CD14-positive monocyte (primary cell): Measurements from ENCODE around the gene LSMEM2. TPM values are rescaled to one million over a fixed set of nuclear protein-coding genes. Genes with fewer than 3 reads are reported as not detected.

Experiments used
- DNase-seq, 3 donors: peaks; one replicate each; pipeline ENCODE4 v3.0.0-alpha.2; 2011 to 2022
- H2AFZ ChIP-seq: 2 replicates; pipeline ENCODE4 v1.6.0; 2012; ENCODE audit warnings: mild to moderate bottlenecking, low read depth, low read length, inconsistent platforms; ENCODE audit not compliant: insufficient read depth, poor library complexity, severe bottlenecking
- H3K27ac ChIP-seq, 2 donors: 1 replicate in 1 of 2; 2 replicates in 1 of 2; pipeline ENCODE4 v1.5.1; 2012 to 2013; ENCODE audit warnings: low read length in 2 of 2, control low read depth in 1 of 2, inconsistent platforms in 1 of 2, low read depth in 1 of 2, mild to moderate bottlenecking in 1 of 2
- H3K27me3 ChIP-seq, 2 donors: one replicate each; pipeline versions ENCODE4 v1.6.0 to v1.6.1; 2011 to 2013; ENCODE audit warnings: low read length in 2 of 2; ENCODE audit not compliant: control insufficient read depth in 2 of 2, insufficient read depth in 2 of 2
- H3K36me3 ChIP-seq, 2 donors: replicated peaks in 1 of 2; 1 replicate in 1 of 2; 2 replicates in 1 of 2; pipeline versions ENCODE4 v1.5.1 to v1.6.1; 2012 to 2013; ENCODE audit warnings: low read length in 2 of 2, control low read depth in 1 of 2, inconsistent platforms in 1 of 2, mild to moderate bottlenecking in 1 of 2; ENCODE audit not compliant: insufficient read depth in 2 of 2, control insufficient read depth in 1 of 2
- H3K4me1 ChIP-seq, 2 donors: 1 replicate in 1 of 2; 2 replicates in 1 of 2; pipeline versions ENCODE4 v1.5.1 to v1.6.1; 2012 to 2013; ENCODE audit warnings: low read length in 2 of 2, control low read depth in 1 of 2, inconsistent platforms in 1 of 2, mild to moderate bottlenecking in 1 of 2, moderate library complexity in 1 of 2; ENCODE audit not compliant: insufficient read depth in 2 of 2, control insufficient read depth in 1 of 2
- H3K4me2 ChIP-seq: replicated peaks from 2 replicates; pipeline ENCODE3; 2012; ENCODE audit warnings: low read length, moderate library complexity, mild to moderate bottlenecking; ENCODE audit not compliant: poor library complexity, severe bottlenecking; ENCODE audit errors: extremely low read depth
- H3K4me3 ChIP-seq, 3 experiments: fragments of 200-600 bp in 1 of 3; sonication (generic) in 1 of 3; replicated peaks in 1 of 3; 1 replicate in 2 of 3; 2 replicates in 1 of 3; pipeline ENCODE4 v1.5.1; 2011 to 2013; ENCODE audit warnings: low read length in 3 of 3, mild to moderate bottlenecking in 3 of 3, control low read depth in 2 of 3, low read depth in 2 of 3, inconsistent platforms in 1 of 3, moderate library complexity in 1 of 3
- H3K79me2 ChIP-seq: 2 replicates; pipeline ENCODE4 v1.6.0; 2012; ENCODE audit warnings: mild to moderate bottlenecking, control low read depth, inconsistent platforms, low read length, moderate library complexity; ENCODE audit not compliant: insufficient read depth
- H3K9ac ChIP-seq: 2 replicates; pipeline ENCODE4 v1.6.0; 2017; ENCODE audit warnings: low read length, mild to moderate bottlenecking; ENCODE audit not compliant: insufficient read depth, poor library complexity, severe bottlenecking
- H3K9me3 ChIP-seq, 2 donors: replicated peaks in 1 of 2; 1 replicate in 1 of 2; 2 replicates in 1 of 2; pipeline versions ENCODE4 v1.5.1 to v1.6.1; 2012 to 2013; ENCODE audit warnings: low read length in 2 of 2, control low read depth in 1 of 2; ENCODE audit not compliant: control insufficient read depth in 1 of 2, insufficient read depth in 1 of 2
- H4K20me1 ChIP-seq: 2 replicates; pipeline ENCODE4 v1.6.0; 2012; ENCODE audit warnings: mild to moderate bottlenecking, low read length, control low read depth, moderate library complexity; ENCODE audit not compliant: insufficient read depth
- H3K27ac Mint-ChIP-seq, 7 donors: one replicate each; pipeline ENCODE4 v1.8.0; 2020; ENCODE audit warnings: mild to moderate bottlenecking in 7 of 7, mixed read lengths in 7 of 7, moderate library complexity in 6 of 7, inconsistent platforms in 2 of 7
- H3K27me3 Mint-ChIP-seq, 3 donors: one replicate each; pipeline ENCODE4 v1.8.0; 2021 to 2022; ENCODE audit warnings: low read depth in 3 of 3, mild to moderate bottlenecking in 3 of 3, mixed read lengths in 3 of 3, moderate library complexity in 3 of 3, inconsistent platforms in 1 of 3
- H3K36me3 Mint-ChIP-seq, 2 donors: one replicate each; pipeline ENCODE4 v1.8.0; 2020; ENCODE audit warnings: mixed read lengths in 2 of 2, inconsistent platforms in 1 of 2, mild to moderate bottlenecking in 1 of 2
- H3K4me1 Mint-ChIP-seq: one replicate; pipeline ENCODE4 v1.8.0; 2020; ENCODE audit warnings: mild to moderate bottlenecking, mixed read lengths
- H3K4me3 Mint-ChIP-seq, 2 donors: one replicate each; pipeline ENCODE4 v1.8.0; 2020; ENCODE audit warnings: mild to moderate bottlenecking in 2 of 2, mixed read lengths in 2 of 2, moderate library complexity in 1 of 2
- H3K9me3 Mint-ChIP-seq, 7 donors: one replicate each; pipeline ENCODE4 v1.8.0; 2020 to 2022; ENCODE audit warnings: mixed read lengths in 7 of 7, mild to moderate bottlenecking in 6 of 7, moderate library complexity in 6 of 7, inconsistent platforms in 2 of 7
- WGBS: methylation state at CpG from one replicate; pipeline ENCODE4 v1.1.5; 2013; ENCODE audit warnings: missing lambda C conversion rate; ENCODE audit not compliant: insufficient coverage; 5-methylcytosine and 5-hydroxymethylcytosine counted together
- intact Hi-C, 2 donors: fragments of 100-400 bp; cut with micrococcal nuclease; formaldehyde crosslinking; loops; one replicate each; pipeline versions ENCODE4 v1.15.0 to v1.15.1; 2023
- polyA plus RNA-seq, 3 donors: library from polyadenylated mRNA; depleted of rRNA in 1 of 3; unstranded in 2 of 3; stranded (reverse) in 1 of 3; fragments of 300-500 nt in 2 of 3; fragments of >200 nt in 1 of 3; fragmentation: Illumina TruSeq in 2 of 3; gene quantifications; 1 replicate in 2 of 3; 2 replicates in 1 of 3; pipeline ENCODE4 v1.2.3, GENCODE V29; 2012 to 2021
- TF ChIP-seq, protein P1 (sequence below): fragments of 200-600 bp; IDR thresholded peaks from one replicate; pipeline ENCODE4 v1.8.0; 2022; ENCODE audit warnings: antibody characterized with exemption, mild to moderate bottlenecking

LSMEM2 gene
- polyA plus RNA-seq, 3 donors, result not detected

DNA sequence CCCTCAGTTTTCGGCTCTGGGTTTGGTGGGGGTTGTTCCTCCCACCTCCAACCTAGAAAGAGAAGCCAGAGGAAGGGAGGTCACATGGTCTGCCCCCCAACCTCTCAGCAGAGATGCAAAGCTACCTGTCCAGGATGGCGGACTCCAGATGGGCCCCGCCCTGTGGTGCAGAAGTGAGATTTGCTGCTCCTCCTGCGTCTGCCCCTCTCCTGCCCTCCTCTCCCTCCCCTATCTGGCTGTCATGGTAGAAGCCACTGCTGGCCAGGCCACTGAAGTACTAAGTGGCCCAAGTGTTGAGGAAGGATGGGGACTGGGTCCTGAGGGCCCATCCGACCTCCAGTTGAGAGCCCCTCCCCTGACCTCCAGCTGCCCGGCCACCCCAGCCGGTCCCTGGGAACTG, 12.1 kb upstream of the LSMEM2 start:
- peaks cover 34 to 43% (median 42%) of the 10 kb centered on the region in 3 donors for H3K27me3 Mint-ChIP-seq
- H3K79me2 ChIP-seq, result no peaks in the 10 kb centered on the region
- H3K27ac Mint-ChIP-seq, result no peak overlapping the region
- no peak overlapping the region for H2AFZ ChIP-seq
- H3K4me2 ChIP-seq, result no peak overlapping the region
- H3K36me3 Mint-ChIP-seq, result no peaks in the 10 kb centered on the region
- TF ChIP-seq, protein P1, sequence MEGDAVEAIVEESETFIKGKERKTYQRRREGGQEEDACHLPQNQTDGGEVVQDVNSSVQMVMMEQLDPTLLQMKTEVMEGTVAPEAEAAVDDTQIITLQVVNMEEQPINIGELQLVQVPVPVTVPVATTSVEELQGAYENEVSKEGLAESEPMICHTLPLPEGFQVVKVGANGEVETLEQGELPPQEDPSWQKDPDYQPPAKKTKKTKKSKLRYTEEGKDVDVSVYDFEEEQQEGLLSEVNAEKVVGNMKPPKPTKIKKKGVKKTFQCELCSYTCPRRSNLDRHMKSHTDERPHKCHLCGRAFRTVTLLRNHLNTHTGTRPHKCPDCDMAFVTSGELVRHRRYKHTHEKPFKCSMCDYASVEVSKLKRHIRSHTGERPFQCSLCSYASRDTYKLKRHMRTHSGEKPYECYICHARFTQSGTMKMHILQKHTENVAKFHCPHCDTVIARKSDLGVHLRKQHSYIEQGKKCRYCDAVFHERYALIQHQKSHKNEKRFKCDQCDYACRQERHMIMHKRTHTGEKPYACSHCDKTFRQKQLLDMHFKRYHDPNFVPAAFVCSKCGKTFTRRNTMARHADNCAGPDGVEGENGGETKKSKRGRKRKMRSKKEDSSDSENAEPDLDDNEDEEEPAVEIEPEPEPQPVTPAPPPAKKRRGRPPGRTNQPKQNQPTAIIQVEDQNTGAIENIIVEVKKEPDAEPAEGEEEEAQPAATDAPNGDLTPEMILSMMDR, result no peak
- no peak overlapping the region for H3K27ac ChIP-seq
- H3K4me3 Mint-ChIP-seq, result peak overlapping the region in 1 of 2 donors; percentile 59
- no peaks in the 10 kb centered on the region for H3K9me3 Mint-ChIP-seq
- no peaks in the 10 kb centered on the region for H3K9me3 ChIP-seq
- H4K20me1 ChIP-seq, result peaks cover 14% of the 10 kb centered on the region
- WGBS, result no CpG with 5 or more reads among the region's 7 CpGs
- intact Hi-C loops, result no loop called here
- peaks cover 0 to 22% of the 10 kb centered on the region in 2 donors for H3K27me3 ChIP-seq
- H3K36me3 ChIP-seq, result no peaks in the 10 kb centered on the region
- no peak overlapping the region for H3K9ac ChIP-seq
- H3K4me1 Mint-ChIP-seq, result peaks cover 3% of the 10 kb centered on the region
- H3K4me1 ChIP-seq, result no peaks in the 10 kb centered on the region
- no peak overlapping the region for H3K4me3 ChIP-seq
- DNase-seq, result no peak

DNA sequence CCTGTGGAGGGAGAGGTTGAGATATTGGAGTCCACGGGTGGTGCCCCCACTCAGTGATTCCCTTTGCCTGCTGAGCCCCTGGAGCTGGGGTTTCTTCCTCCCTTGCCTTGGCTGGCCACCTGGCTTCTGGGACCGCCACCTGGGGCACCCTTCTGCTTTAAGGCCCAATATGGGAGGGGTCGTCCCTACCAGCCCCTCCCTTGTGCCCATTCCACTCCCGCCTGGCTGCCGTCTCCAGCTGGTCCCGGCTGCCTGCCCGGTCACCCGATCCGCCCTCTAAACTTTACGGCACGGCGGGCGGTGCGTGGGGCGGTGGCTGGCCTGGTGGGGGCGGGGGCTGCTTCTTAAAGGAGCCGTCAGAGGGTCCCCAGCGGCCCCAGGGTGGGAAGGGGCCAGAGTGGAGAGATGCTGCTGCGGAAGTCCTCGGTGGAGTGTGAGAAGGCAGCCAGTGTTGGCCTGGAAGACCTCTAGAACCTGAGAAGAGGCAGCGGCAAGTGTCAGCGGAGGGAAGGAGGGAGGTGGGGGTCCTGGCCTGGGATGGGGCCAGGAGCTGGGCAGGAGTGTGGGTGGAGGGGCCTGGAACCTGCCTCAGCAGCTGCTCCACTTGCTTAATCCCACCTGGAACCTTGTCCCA, 11.5 kb upstream of the LSMEM2 start:
- H3K79me2 ChIP-seq, result no peaks in the 10 kb centered on the region
- peak overlapping the region in 1 of 2 donors; percentile 69 for H3K4me3 Mint-ChIP-seq
- 20% methylated on average over 17 of the region's 22 CpGs for WGBS
- H4K20me1 ChIP-seq, result peaks cover 11% of the 10 kb centered on the region
- peaks cover 34 to 47% (median 45%) of the 10 kb centered on the region in 3 donors for H3K27me3 Mint-ChIP-seq
- DNase-seq, result no peak
- intact Hi-C loops, result no loop called here
- H3K9me3 ChIP-seq, result no peaks in the 10 kb centered on the region
- TF ChIP-seq, protein P1, result no peak
- H3K27me3 ChIP-seq, result peaks cover 0 to 22% of the 10 kb centered on the region in 2 donors
- H3K36me3 ChIP-seq, result no peaks in the 10 kb centered on the region
- no peaks in the 10 kb centered on the region for H3K4me1 ChIP-seq
- H3K4me3 ChIP-seq, result no peak overlapping the region
- no peak overlapping the region for H2AFZ ChIP-seq
- H3K4me2 ChIP-seq, result no peak overlapping the region
- H3K27ac ChIP-seq, result no peak overlapping the region
- no peak overlapping the region for H3K27ac Mint-ChIP-seq
- no peaks in the 10 kb centered on the region for H3K36me3 Mint-ChIP-seq
- no peak overlapping the region for H3K9ac ChIP-seq
- no peaks in the 10 kb centered on the region for H3K9me3 Mint-ChIP-seq
- H3K4me1 Mint-ChIP-seq, result peaks cover 3% of the 10 kb centered on the region
